Mucosa of gallbladder (tissue), 1 donor: Measurements from ENCODE around the gene AADACL2. TPM values are rescaled to one million over a fixed set of nuclear protein-coding genes. Genes with fewer than 3 reads are reported as not detected.
"Not testable (repeated sequence)": the region's sequence is repeated elsewhere in the genome, so short reads cannot be mapped to it uniquely, and the experiment has no call there.

ENCODE experiments used
- DNase-seq: peaks from one replicate; pipeline ENCODE4 v3.0.0-alpha.2; 2020; ENCODE audit warnings: low spot score
- total RNA-seq: library from RNA; stranded (reverse); gene quantifications from one replicate; pipeline ENCODE4 v1.2.1, GENCODE V29; 2021
- donor health status: DM: no; HTN: no; CAD: no.

AADACL2 gene
- total RNA-seq, 1 donor from 2014 or later, result 0.14 TPM

GRCh38 chr3:151765685-151766084 lies 32.0 kb downstream of the AADACL2 start:
- no peak for DNase-seq

GRCh38 chr3:151766454-151766853 lies 32.7 kb downstream of the AADACL2 start:
- DNase-seq, result no peak

- DNase-seq, result no peak
These were observed 34.7 kb downstream of the AADACL2 start for GRCh38 chr3:151768393-151768930.

GRCh38 chr3:151769175-151769574 lies 35.4 kb downstream of the AADACL2 start:
- no peak for DNase-seq

- peak; percentile 31 for DNase-seq
These were observed 37.2 kb downstream of the AADACL2 start for GRCh38 chr3:151770956-151771355.

- no peak for DNase-seq
These were observed 39.2 kb downstream of the AADACL2 start for GRCh38 chr3:151772825-151773480.

- no peak for DNase-seq
These were observed 40.5 kb downstream of the AADACL2 start for GRCh38 chr3:151774235-151774634.

- DNase-seq, result no peak
These were observed 41.2 kb downstream of the AADACL2 start for GRCh38 chr3:151774910-151775309.

- no peak for DNase-seq
These were observed 41.9 kb downstream of the AADACL2 start for GRCh38 chr3:151775314-151776258.

GRCh38 chr3:151776259-151776740 lies 42.6 kb downstream of the AADACL2 start:
- no peak for DNase-seq

GRCh38 chr3:151777880-151778279 lies 44.2 kb downstream of the AADACL2 start:
- no peak for DNase-seq

- DNase-seq, result no peak
These were observed 53.9 kb downstream of the AADACL2 start for GRCh38 chr3:151787626-151788025.

GRCh38 chr3:151788401-151788800 lies 54.7 kb downstream of the AADACL2 start:
- no peak for DNase-seq

- DNase-seq, result no peak
These were observed 56.2 kb downstream of the AADACL2 start for GRCh38 chr3:151789853-151790463.

- not testable (repeated sequence) for DNase-seq
These were observed 57.0 kb downstream of the AADACL2 start for GRCh38 chr3:151790763-151791162.

GRCh38 chr3:151792411-151792810 lies 58.7 kb downstream of the AADACL2 start:
- DNase-seq, result no peak

- DNase-seq, result no peak
These were observed 59.9 kb downstream of the AADACL2 start for GRCh38 chr3:151793636-151794035.

GRCh38 chr3:151794080-151794479 lies 60.4 kb downstream of the AADACL2 start:
- no peak for DNase-seq

- DNase-seq, result no peak
These were observed 61.5 kb downstream of the AADACL2 start for GRCh38 chr3:151795276-151795675.

- no peak for DNase-seq
These were observed 62.5 kb downstream of the AADACL2 start for GRCh38 chr3:151796105-151796680.

- DNase-seq, result no peak
These were observed 64.7 kb downstream of the AADACL2 start for GRCh38 chr3:151798466-151798865.

- no peak for DNase-seq
These were observed 66.7 kb downstream of the AADACL2 start for GRCh38 chr3:151800431-151800830.
